Mammary epithelial cell (primary cell): ENCODE data around the gene CD3D.

ENCODE experiments used
- EZH2 ChIP-seq: IDR thresholded peaks from 2 replicates; pipeline ENCODE4 v1.6.1; 2012; ENCODE audit warnings: low read length, inconsistent platforms, borderline replicate concordance
- TF ChIP-seq, protein P1 (sequence below), 2 donors: IDR thresholded peaks in 1 of 2; conservative IDR thresholded peaks in 1 of 2; 2 replicates each; pipeline ENCODE4 v1.5.1; 2011 to 2012; ENCODE audit warnings: inconsistent platforms in 2 of 2, low read length in 2 of 2, mild to moderate bottlenecking in 2 of 2, control low read depth in 1 of 2, low read depth in 1 of 2; ENCODE audit not compliant: insufficient read depth in 1 of 2; ENCODE audit errors: extremely low read depth in 1 of 2

- TF ChIP-seq, protein P1, sequence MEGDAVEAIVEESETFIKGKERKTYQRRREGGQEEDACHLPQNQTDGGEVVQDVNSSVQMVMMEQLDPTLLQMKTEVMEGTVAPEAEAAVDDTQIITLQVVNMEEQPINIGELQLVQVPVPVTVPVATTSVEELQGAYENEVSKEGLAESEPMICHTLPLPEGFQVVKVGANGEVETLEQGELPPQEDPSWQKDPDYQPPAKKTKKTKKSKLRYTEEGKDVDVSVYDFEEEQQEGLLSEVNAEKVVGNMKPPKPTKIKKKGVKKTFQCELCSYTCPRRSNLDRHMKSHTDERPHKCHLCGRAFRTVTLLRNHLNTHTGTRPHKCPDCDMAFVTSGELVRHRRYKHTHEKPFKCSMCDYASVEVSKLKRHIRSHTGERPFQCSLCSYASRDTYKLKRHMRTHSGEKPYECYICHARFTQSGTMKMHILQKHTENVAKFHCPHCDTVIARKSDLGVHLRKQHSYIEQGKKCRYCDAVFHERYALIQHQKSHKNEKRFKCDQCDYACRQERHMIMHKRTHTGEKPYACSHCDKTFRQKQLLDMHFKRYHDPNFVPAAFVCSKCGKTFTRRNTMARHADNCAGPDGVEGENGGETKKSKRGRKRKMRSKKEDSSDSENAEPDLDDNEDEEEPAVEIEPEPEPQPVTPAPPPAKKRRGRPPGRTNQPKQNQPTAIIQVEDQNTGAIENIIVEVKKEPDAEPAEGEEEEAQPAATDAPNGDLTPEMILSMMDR (conservative IDR thresholded peaks at IDR 0.05 in 1 of 2, IDR thresholded peaks at IDR 0.05 in 1 of 2; ENCODE audit: extremely low read depth in 1 of 2, insufficient read depth in 1 of 2, low read depth in 1 of 2, low read length in 2 of 2) = no peak
- no peak for TF ChIP-seq EZH2
Observed at GRCh38 chr11:118304227-118304567, 38.3 kb downstream of the CD3D start.
